GM06990 (cell line): ENCODE data around the gene TTC28.

ENCODE experiments used
- DNase-seq: peaks from one replicate; pipeline ENCODE4 v3.0.0-alpha.2; 2011; ENCODE audit not compliant: insufficient read length; ENCODE audit errors: extremely low read depth
- H3K27me3 ChIP-seq: replicated peaks from 2 replicates; pipeline ENCODE4 v1.6.0; 2011; ENCODE audit warnings: low read length; ENCODE audit not compliant: control insufficient read depth, insufficient read depth
- H3K36me3 ChIP-seq: 2 replicates; pipeline ENCODE4 v1.5.1; 2011; ENCODE audit warnings: low read length; ENCODE audit not compliant: control insufficient read depth, insufficient read depth
- H3K4me3 ChIP-seq: replicated peaks from 2 replicates; pipeline ENCODE4 v1.5.1; 2011; ENCODE audit warnings: low read depth, mild to moderate bottlenecking, control low read depth, low read length
- TF ChIP-seq, protein P1 (sequence below): IDR thresholded peaks from 2 replicates; pipeline ENCODE4 v1.5.1; 2011; ENCODE audit warnings: low read length, control low read depth, mild to moderate bottlenecking, inconsistent platforms; ENCODE audit not compliant: insufficient read depth, poor library complexity, severe bottlenecking

Gene TTC28

DNA sequence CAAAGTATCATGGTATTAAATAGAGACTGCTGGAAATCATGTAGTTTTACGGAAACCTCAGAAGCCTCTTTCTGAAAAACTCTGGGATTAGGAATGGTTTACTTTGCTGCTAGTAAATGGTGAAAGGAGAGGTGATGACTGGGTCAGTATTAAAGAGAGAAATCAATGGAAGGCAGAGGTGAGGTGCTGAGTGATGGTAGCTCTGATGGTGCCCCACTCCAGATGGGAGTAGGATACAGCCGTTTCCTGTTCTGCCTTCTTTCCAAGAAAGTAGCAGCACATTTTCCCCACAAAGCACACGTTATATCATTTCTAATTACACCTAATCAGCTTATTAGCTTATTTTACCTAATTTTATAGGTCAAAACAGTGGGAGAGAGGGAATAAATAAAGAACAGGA is 493.0 kb downstream of the TTC28 start:
- H3K27me3 ChIP-seq, result no peaks in the 10 kb centered on the region
- H3K36me3 ChIP-seq, result no peaks in the 10 kb centered on the region
- TF ChIP-seq, protein P1, sequence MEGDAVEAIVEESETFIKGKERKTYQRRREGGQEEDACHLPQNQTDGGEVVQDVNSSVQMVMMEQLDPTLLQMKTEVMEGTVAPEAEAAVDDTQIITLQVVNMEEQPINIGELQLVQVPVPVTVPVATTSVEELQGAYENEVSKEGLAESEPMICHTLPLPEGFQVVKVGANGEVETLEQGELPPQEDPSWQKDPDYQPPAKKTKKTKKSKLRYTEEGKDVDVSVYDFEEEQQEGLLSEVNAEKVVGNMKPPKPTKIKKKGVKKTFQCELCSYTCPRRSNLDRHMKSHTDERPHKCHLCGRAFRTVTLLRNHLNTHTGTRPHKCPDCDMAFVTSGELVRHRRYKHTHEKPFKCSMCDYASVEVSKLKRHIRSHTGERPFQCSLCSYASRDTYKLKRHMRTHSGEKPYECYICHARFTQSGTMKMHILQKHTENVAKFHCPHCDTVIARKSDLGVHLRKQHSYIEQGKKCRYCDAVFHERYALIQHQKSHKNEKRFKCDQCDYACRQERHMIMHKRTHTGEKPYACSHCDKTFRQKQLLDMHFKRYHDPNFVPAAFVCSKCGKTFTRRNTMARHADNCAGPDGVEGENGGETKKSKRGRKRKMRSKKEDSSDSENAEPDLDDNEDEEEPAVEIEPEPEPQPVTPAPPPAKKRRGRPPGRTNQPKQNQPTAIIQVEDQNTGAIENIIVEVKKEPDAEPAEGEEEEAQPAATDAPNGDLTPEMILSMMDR, result no peak
- no peak for DNase-seq
- H3K4me3 ChIP-seq, result no peak overlapping the region

DNA sequence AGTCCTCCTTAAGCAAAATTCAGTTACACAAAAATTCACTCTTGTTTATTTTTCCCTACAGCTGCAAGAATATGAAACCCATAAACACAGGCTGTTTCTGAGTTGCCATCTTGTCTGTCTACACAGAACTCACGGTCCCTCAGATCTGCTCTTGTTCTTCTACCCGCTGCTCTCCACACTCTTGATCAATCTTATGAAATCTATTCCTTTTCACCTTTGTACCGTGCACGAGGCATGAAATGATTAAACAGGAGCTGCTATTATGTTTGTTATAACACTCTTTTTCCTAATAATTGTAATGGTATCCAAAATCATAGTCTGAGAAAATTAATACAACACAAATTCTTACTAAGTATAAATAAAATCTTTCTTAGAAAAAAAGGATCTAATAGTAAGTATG is 494.5 kb downstream of the TTC28 start:
- Histone ChIP-seq H3K36me3 (no peaks in the 10 kb centered on the region), H3K27me3 (no peaks in the 10 kb centered on the region), H3K4me3 (no peak overlapping the region)
- TF ChIP-seq, protein P1, result no peak
- DNase-seq, result no peak

DNA sequence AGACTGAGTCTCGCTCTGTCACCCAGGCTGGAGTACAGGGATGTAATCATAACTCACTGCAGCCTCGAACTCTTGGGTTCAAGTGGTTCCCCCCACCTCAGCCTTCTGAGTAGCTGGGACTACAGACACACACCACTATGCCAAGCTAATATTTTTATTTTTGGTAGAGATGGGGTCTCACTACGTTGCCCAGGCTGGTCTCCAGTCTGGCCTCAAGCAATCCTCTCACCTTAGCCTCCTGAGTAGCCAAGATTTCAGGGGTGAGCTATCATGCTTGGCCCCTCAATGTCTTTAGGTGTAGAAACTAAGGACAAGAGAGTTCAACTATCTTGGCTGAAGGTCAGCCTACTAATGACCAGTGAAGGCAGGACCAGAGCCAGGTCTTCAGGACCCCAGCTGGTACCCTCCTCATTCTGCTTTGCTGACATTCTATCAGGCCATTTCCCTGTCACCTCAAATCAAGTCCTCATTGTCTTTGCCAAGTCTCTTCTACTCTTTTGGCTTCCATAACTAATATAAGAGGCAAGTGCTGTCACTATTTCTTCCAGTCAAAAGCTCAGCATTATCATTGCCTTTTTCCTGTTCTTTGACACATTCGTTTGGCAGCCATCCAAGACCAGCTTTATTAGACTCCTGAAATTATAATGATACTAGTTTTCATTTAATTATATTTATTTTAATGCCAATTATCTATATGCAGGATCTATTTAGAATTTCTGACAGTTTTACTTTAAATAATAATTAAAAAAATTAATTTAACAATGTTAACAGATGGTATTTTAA is 496.4 kb downstream of the TTC28 start:
- H3K27me3 ChIP-seq, result no peaks in the 10 kb centered on the region

DNA sequence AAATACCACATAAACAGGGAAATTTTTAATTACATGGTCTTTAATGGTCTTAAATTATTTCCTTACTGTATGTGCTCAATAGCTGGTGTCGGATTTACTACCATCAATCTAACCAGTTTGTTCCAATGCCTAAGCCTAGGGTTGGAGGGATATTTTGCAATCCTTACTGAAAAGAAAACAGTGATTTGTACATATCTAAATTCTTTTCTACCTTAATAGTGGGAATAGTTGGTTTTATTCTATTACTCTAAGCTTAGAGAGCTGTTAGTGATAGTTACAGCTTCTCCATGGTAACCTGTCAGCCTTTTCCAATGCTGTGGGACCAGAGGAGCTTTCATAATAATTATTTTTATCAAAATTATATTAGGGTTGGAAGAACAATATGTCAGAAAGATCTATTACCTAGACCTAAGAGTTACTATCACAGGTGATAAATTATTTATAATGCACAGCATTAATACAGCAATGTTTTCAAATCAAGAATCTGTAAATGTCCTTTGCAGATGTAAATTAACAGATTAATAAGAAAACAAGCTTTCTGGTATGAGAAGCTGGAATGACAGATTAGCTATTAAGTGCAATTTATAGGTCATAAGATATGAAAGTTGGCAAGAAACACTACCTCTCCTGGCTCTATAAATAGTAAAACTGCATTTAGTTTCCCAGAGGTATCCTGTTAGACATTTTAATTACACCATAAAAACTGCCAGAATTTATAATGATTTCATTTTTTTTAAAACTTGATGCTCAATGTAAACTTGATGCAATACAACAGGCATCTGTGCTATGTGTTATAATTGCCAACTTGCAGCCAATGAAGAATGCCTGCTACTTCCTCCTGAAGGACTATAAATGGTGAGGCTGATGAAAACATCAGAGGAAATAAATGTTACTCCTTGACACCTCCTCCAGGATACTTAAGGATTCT is 498.6 kb downstream of the TTC28 start:
- Histone ChIP-seq H3K4me3 (no peak overlapping the region), H3K27me3 (no peaks in the 10 kb centered on the region), H3K36me3 (no peaks in the 10 kb centered on the region)
- no peak for DNase-seq
- TF ChIP-seq, protein P1, result no peak

More for the DNA sequence above, 496.4 kb downstream of the TTC28 start:
- no peak overlapping the region for H3K4me3 ChIP-seq
- TF ChIP-seq, protein P1, result no peak
- no peak for DNase-seq
- H3K36me3 ChIP-seq, result no peaks in the 10 kb centered on the region

DNA sequence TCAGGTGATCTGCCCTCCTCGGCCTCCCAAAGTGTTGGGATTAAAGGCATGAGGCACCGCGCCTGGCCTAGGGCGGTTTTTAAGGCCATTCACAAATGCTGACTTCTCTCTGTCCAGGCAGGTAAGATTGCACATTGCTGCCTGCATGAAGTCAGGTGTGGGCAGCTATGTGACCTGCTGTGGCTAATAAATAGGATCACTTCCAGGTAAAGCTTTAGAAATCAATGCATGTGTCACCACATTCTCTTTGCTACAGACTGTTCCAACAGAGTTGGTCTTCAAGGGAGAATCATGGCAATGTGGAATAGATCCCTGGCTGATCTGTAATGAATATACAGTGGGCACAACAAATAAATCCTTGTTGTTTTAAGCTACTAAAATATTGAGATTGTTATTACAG is 500.2 kb downstream of the TTC28 start:
- DNase-seq, result no peak
- Histone ChIP-seq H3K27me3 (no peaks in the 10 kb centered on the region), H3K4me3 (no peak overlapping the region), H3K36me3 (no peaks in the 10 kb centered on the region)
- TF ChIP-seq, protein P1, result no peak
